Measurements from ENCODE around the gene WDR93. TPM values are rescaled to one million over a fixed set of nuclear protein-coding genes. Genes with fewer than 3 reads are reported as not detected.

The WDR93 gene
- total RNA-seq, 1 experiment from 2014 or later: not detected

GRCh38 chr15:89707577-89707976 is 17.0 kb downstream of the WDR93 start:
- Histone ChIP-seq H3K23ac (ENCODE audit: insufficient read length, low read depth, low read length) (no peak overlapping the region), H4K8ac (replicated peaks; ENCODE audit: insufficient read length, low read depth, low read length) (no peak overlapping the region), H2BK120ac (ENCODE audit: low read depth, low read length, poor library complexity, severe bottlenecking) (no peak overlapping the region), H3K14ac (ENCODE audit: insufficient read depth, low read length) (no peak overlapping the region), H4K20me1 (ENCODE audit: control insufficient read depth, insufficient read depth, insufficient read length) (no peaks in the 10 kb centered on the region), H3K79me1 (ENCODE audit: insufficient read depth, low read depth, low read length, poor library complexity, severe bottlenecking) (no peaks in the 10 kb centered on the region), H2BK20ac (ENCODE audit: low read depth, low read length, poor library complexity, severe bottlenecking) (no peak overlapping the region), H2BK15ac (ENCODE audit: low read depth, low read length) (no peak overlapping the region), H3K79me2 (ENCODE audit: insufficient read depth, low read length) (no peaks in the 10 kb centered on the region), H2AFZ (ENCODE audit: low read length) (no peak overlapping the region), H2BK5ac (ENCODE audit: insufficient read length, low read length) (no peak overlapping the region), H4K91ac (ENCODE audit: insufficient read length, low read depth, low read length) (no peak overlapping the region), H3T11ph (ENCODE audit: low read length) (no peak overlapping the region), H3K9me3 (ENCODE audit: control insufficient read depth, low read depth, low read length) (no peaks in the 10 kb centered on the region), H2AK5ac (ENCODE audit: insufficient read length, low read length) (no peak overlapping the region), H3K4ac (ENCODE audit: low read depth, low read length) (no peak overlapping the region), H2BK12ac (ENCODE audit: insufficient read length, low read depth, low read length) (no peak overlapping the region), H3K4me2 (ENCODE audit: insufficient read depth, insufficient read length, low read length) (no peak overlapping the region), H3K27ac (ENCODE audit: insufficient read length, low read depth, low read length) (no peak overlapping the region), H4K5ac (ENCODE audit: insufficient read length, low read depth, low read length) (no peak overlapping the region), H3K23me2 (ENCODE audit: insufficient read length, low read depth, low read length, poor library complexity, severe bottlenecking) (no peaks in the 10 kb centered on the region), H3K56ac (ENCODE audit: insufficient read length, low read depth, low read length) (no peak overlapping the region), H3K27me3 (ENCODE audit: insufficient read depth, low read length) (no peaks in the 10 kb centered on the region), H3K4me1 (ENCODE audit: insufficient read depth, low read length) (no peaks in the 10 kb centered on the region), H3K18ac (ENCODE audit: insufficient read length, low read depth, low read length) (no peak overlapping the region), H3K9ac (ENCODE audit: extremely low read depth, insufficient read length, low read length) (no peak overlapping the region)
- no CpG with 5 or more reads among the region's 1 CpG for WGBS (ENCODE audit: extremely low coverage, insufficient read length, low lambda C conversion rate)
- peaks cover 6% of the 10 kb centered on the region for H3K27me3 Mint-ChIP-seq (ENCODE audit: low read depth)
- no peaks in the 10 kb centered on the region for H3K36me3 Mint-ChIP-seq (ENCODE audit: insufficient read depth in 1 of 3, low read depth in 3 of 3)
- no peak for DNase-seq
- no peaks in the 10 kb centered on the region for H3K9me3 Mint-ChIP-seq
- no peaks in the 10 kb centered on the region for H3K4me1 Mint-ChIP-seq
- no peak overlapping the region for H3K27ac Mint-ChIP-seq
- TF ChIP-seq CTCF (conservative IDR thresholded peaks at IDR 0.05): no peak
- no peak overlapping the region for H3K4me3 Mint-ChIP-seq
